Activated T-cell treated with anti-CD3 and anti-CD28 coated beads for 48 hours (primary cell): ENCODE results near the gene ZMYND10.

Experiments
- DNase-seq: peaks from one replicate; pipeline ENCODE4 v3.0.0-alpha.2; 2020; ENCODE audit warnings: low read depth

Gene ZMYND10

GRCh38 chr3:50302095-50303012 lies 43.2 kb downstream of the ZMYND10 start:
- DNase-seq, result no peak

- DNase-seq, result no peak
These were observed 44.8 kb downstream of the ZMYND10 start for GRCh38 chr3:50300681-50301254.

GRCh38 chr3:50299929-50300680 lies 45.4 kb downstream of the ZMYND10 start:
- no peak for DNase-seq

GRCh38 chr3:50299638-50299928 lies 45.9 kb downstream of the ZMYND10 start:
- DNase-seq, result no peak

- DNase-seq, result peak; percentile 99
These were observed 46.5 kb downstream of the ZMYND10 start, which contains the start of the genes HYAL3 and NAA80 for GRCh38 chr3:50298836-50299637. HYAL3 (minus strand) TSS chr3:50299405; CDS start chr3:50295602, 3,803 bp downstream. NAA80 (minus strand) TSS chr3:50299405; CDS start chr3:50297463, 1,942 bp downstream.

- DNase-seq, result no peak
These were observed 47.4 kb downstream of the ZMYND10 start for GRCh38 chr3:50297896-50298725.

GRCh38 chr3:50297384-50297775 lies 48.2 kb downstream of the ZMYND10 start:
- DNase-seq, result no peak

- no peak for DNase-seq
These were observed 48.7 kb downstream of the ZMYND10 start for GRCh38 chr3:50296721-50297383.

GRCh38 chr3:50295553-50296431 lies 49.7 kb downstream of the ZMYND10 start:
- DNase-seq, result no peak

GRCh38 chr3:50294492-50295403 lies 50.8 kb downstream of the ZMYND10 start:
- no peak for DNase-seq

GRCh38 chr3:50294089-50294488 lies 51.4 kb downstream of the ZMYND10 start:
- no peak for DNase-seq

- DNase-seq, result no peak
These were observed 52.3 kb downstream of the ZMYND10 start for GRCh38 chr3:50293079-50293801.

- peak; percentile 93 for DNase-seq
These were observed 53.1 kb downstream of the ZMYND10 start, which contains the start of gene IFRD2 for GRCh38 chr3:50292159-50293078. IFRD2 (minus strand) TSS chr3:50292429; CDS start chr3:50292274, 155 bp downstream.
